Suppressor macrophage treated with lipopolysaccharide for 1 hour (primary cell): ENCODE measurements around the gene FAM162B.
"Not testable (repeated sequence)": the region's sequence is repeated elsewhere in the genome, so short reads cannot be mapped to it uniquely, and the experiment has no call there.

Source experiments
- DNase-seq, 3 donors: peaks; one replicate each; pipeline ENCODE4 v3.0.0-alpha.2; 2020 to 2022

The FAM162B gene

DNA sequence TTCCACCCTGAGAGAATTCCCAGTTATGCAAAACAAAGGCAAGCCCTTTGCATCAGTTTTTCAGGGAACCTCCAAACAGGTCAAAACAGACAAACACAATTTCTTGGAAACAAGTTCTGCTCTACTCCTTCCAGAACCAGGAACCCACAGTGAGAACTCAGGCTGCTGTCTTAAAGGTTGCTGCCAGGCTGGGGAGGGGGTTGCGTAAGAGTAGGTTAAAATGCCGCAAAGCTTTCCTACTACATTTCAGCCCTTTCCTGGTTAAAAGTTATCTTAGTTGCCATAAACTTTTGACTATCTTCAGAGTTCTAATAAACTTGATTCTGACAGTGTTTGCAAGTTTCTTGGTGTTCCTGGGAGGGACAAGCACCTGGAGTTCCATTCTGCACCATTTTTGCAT, 50.8 kb downstream of the FAM162B start:
- no peak for DNase-seq

- DNase-seq = no peak
Measured at GRCh38 chr6:116714296-116714695, 51.2 kb downstream of the FAM162B start.

DNA sequence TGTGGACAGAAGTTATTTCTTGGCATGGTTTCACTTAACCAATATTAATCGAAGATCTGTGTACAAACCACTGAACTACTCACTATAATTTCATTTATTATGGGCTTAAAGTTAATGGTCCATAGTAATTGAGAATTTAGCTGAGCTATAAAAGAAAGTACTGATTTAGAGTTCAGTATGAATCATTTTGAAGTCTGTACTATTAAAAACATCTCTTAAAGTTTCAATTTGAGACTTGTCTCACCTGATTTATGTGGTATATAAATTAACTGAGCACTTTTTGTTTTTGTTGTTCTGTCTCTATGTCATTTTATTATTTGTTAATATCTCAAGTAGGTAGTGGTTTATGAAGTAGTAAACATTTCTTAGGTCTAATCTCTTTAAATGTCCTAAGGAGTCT, 59.6 kb downstream of the FAM162B start:
- no peak for DNase-seq

- DNase-seq = not testable (repeated sequence)
Measured at GRCh38 chr6:116703888-116704287, 61.6 kb downstream of the FAM162B start.
